Naive B cell (primary cell): ENCODE measurements around the gene ACP5. TPM values are rescaled to one million over a fixed set of nuclear protein-coding genes. Genes with fewer than 3 reads are reported as not detected.
"Not testable (repeated sequence)": the region's sequence is repeated elsewhere in the genome, so short reads cannot be mapped to it uniquely, and the experiment has no call there.

Experiments used
- ATAC-seq, 2 donors: fragments of 150-1000 bp; cut with Tn5 transposase; 2 replicates each; pipeline ENCODE4 v1.10.0; 2021; ENCODE audit warnings: low read depth in 2 of 2, mild to moderate bottlenecking in 2 of 2, moderate library complexity in 2 of 2
- DNase-seq: peaks from one replicate; pipeline ENCODE4 v3.0.0; 2022
- H3K27ac Mint-ChIP-seq, 6 donors: one replicate each; pipeline ENCODE4 v1.8.0; 2020 to 2022; ENCODE audit warnings: mild to moderate bottlenecking in 6 of 6, mixed read lengths in 6 of 6, moderate library complexity in 5 of 6, inconsistent platforms in 2 of 6
- H3K27me3 Mint-ChIP-seq, 3 donors: one replicate each; pipeline ENCODE4 v1.8.0; 2021 to 2022; ENCODE audit warnings: mixed read lengths in 3 of 3, mild to moderate bottlenecking in 1 of 3
- H3K36me3 Mint-ChIP-seq, 2 donors: one replicate each; pipeline ENCODE4 v1.8.0; 2020 to 2022; ENCODE audit warnings: mixed read lengths in 2 of 2, inconsistent platforms in 1 of 2, mild to moderate bottlenecking in 1 of 2
- H3K4me1 Mint-ChIP-seq, 3 donors: one replicate each; pipeline ENCODE4 v1.8.0; 2020 to 2022; ENCODE audit warnings: mixed read lengths in 3 of 3, inconsistent platforms in 1 of 3, mild to moderate bottlenecking in 1 of 3, moderate library complexity in 1 of 3
- H3K4me3 Mint-ChIP-seq, 8 donors: one replicate each; pipeline ENCODE4 v1.8.0; 2020 to 2022; ENCODE audit warnings: mild to moderate bottlenecking in 8 of 8, mixed read lengths in 8 of 8, moderate library complexity in 8 of 8, inconsistent platforms in 2 of 8
- H3K9me3 Mint-ChIP-seq, 7 donors: one replicate each; pipeline ENCODE4 v1.8.0; 2020 to 2022; ENCODE audit warnings: mixed read lengths in 7 of 7, mild to moderate bottlenecking in 5 of 7, inconsistent platforms in 2 of 7, moderate library complexity in 1 of 7
- polyA plus RNA-seq, 6 donors: library from polyadenylated mRNA; unstranded; fragments of 300-500 nt; fragmentation: Illumina TruSeq; gene quantifications; one replicate each; pipeline ENCODE4 v1.2.3, GENCODE V29; 2021; ENCODE audit warnings: low read depth in 6 of 6

The ACP5 gene
- polyA plus RNA-seq, 6 donors from 2014 or later = 17.4 to 44.2 (median 24.6) TPM

DNA sequence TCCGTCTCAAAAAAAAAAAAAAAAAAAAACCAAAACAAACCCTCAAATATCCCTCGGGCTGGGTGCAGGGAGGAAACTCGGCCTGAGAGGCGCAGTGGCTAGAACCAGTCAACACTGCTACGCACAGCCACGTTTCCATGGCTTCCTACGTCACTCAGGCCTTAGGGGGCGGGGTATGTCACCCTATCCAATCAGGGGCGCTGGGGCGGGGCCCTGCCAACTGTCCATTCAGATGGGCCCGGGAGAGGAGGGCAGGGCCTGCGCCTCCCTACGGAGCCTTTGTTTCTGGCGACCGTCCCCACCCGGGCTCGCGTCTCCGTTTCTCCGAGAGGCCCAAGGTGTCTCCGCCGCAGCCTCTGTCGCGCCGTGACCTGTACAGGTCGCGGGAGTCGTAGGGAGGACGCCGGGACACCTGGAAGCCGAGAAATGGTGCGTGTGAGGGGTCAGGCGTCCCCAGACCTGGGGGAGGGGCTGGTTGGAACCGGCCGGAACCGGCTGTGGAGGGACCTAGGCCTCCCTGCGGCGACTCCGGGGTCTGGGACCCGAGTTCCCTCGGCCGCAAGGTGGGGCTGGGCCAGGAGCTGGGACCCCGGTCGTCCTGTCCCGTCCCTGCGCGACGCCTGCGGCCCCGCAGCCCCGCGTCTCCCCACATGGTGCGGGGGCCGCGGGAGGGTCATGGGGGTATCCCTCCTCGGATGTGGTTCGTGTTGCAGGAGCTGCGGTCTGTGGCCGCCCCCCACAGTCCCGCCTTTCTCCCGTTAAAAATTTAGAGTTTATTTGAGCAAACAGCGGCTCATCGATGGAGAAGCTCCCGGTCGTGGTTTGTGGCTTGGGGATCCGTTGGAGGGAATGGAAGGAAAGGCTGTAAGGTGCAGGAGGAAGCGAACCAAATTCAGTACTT lies 20.0 kb upstream of the ACP5 start, which contains the start of gene ZNF627:
TSS of gene ZNF627 (plus strand) at position 282 of the 901 bp plus-strand sequence. CDS start at position 427, 145 bp downstream.
- peak within 1 kb of the TSS; percentile 88 to 95 (median 92) for H3K4me3 Mint-ChIP-seq
- peak; percentile 97 to 98 for ATAC-seq
- no peaks in the 10 kb centered on the region for H3K27me3 Mint-ChIP-seq
- H3K4me1 Mint-ChIP-seq = peaks cover 24 to 52% (median 28%) of the 10 kb centered on the region in 3 donors
- peaks cover 0 to 6% of the 10 kb centered on the region in 2 donors for H3K36me3 Mint-ChIP-seq
- DNase-seq = peak; percentile 98
- no peaks in the 10 kb centered on the region for H3K9me3 Mint-ChIP-seq
- H3K27ac Mint-ChIP-seq = peak within 1 kb of the TSS; percentile 94 to 96 (median 95)

DNA sequence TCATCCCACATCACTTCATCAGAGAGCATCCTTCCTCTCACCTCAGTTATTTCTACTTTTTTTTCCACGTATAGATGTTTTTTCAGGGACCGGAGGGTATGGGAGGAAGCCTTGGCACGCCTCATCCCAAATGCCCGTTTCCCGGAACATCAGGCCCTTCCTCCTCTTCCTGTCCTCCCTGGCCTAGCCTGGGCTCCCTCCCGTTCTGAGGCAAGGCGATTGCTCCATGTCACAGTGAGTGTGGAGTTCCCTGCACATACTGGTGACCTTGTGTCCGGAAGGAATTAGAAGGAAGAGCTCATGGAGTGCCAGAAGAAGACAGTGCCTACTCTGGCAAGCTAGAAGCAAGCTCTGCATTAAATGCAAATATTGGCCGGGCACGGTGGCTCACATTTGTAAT lies 18.7 kb upstream of the ACP5 start:
- no peaks in the 10 kb centered on the region for H3K27me3 Mint-ChIP-seq
- H3K9me3 Mint-ChIP-seq = no peaks in the 10 kb centered on the region
- H3K36me3 Mint-ChIP-seq = no peaks in the 10 kb centered on the region

DNA sequence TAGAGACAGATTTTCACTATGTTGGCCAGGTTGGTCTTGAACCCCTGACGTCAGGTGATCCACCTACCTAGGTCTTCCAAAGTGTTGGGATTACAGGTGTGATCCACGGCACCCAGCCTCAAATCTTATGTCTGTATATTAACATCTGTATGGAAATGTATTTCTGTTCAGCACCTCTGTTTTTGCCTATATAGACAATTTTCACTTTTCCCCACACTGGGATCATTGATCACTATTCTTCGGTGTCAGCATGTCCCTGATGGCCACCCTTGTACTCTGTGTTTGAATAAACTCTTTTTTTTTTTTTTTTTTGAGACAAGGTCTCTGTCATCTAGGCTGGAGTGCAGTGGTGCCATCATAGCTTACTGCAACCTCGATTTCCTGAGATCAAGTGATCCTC lies 16.6 kb upstream of the ACP5 start:
- Mint-ChIP-seq H3K36me3 (no peaks in the 10 kb centered on the region), H3K27me3 (no peaks in the 10 kb centered on the region), H3K4me1 (peaks cover 11 to 25% (median 19%) of the 10 kb centered on the region in 3 donors), H3K9me3 (no peaks in the 10 kb centered on the region), H3K4me3 (no peak overlapping the region), H3K27ac (peak overlapping the region in 2 of 6 donors; percentile 57 to 78)
- no peak for DNase-seq
- no peak for ATAC-seq

More for the DNA sequence above, 18.7 kb upstream of the ACP5 start:
- Mint-ChIP-seq H3K4me3 (peak overlapping the region; percentile 34 to 94 (median 86)), H3K4me1 (peaks cover 17 to 45% (median 21%) of the 10 kb centered on the region in 3 donors), H3K27ac (peak overlapping the region in 4 of 6 donors; percentile 30 to 94 (median 82))
- DNase-seq (no peak), ATAC-seq (no peak)

DNA sequence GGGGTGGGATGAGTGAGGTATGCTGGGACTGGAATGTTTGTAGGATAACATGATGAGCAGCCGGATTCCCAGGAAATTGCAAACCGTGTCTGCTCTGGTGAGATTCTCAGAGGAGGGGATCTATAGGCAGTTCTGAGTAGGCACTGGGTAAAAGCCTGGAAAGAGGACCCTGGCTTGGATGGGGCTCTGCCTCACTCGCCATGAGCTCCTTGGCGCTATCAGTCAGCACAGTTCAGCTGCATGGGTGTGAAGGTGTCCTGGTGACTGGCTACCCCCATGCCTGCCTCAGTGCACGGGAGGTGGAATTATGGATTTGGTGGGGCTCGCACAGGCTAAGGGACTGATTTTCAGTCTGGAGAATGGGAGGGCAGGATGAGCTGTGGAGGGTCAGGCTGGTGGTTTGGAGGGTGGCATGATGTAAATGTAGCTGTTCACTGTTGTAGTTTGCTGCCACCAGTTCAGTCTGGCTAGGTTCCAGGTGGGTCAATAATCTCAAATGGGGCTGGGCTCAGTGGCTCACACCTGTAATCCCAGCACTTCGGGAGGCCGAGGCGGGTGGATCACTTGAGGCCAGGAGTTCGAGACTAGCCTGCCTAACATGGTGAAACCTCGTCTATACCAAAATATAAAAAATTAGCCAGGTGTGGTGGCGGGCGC lies 10.7 kb upstream of the ACP5 start:
- DNase-seq (no peak), ATAC-seq (no peak)

DNA sequence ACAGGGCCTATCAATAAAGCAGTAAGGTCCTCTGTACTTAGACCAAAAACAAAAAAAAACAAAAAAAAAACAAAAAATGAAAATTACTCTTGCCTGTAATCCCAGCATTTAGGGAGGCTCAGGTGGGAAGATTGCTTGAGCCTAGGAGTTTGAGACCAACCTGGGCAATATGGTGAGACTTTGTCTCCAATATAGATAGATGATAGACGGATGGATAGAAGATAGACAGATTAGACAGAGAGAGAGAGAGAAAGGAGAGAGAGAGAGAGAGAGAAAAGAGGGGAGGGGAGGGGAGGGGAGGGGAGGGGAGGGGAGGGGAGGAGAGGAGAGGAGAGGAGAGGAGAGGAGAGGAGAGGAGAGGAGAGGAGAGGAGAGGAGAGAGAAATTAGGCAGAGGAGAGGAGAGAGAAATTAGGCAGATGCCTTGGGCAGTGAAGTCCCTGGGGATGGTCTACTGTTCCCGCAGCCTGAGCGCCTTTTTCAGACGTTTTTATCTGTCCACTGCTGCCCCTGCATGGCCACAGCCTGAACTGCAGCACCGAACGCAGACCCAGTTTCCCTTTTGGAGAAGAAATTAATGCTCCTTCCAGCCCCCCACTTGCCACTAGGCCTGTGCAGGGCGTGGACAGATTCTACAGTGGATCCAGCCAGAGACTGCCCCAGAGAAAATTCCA lies 10.0 kb upstream of the ACP5 start:
- Mint-ChIP-seq H3K27ac (peak overlapping the region; percentile 52 to 93 (median 75)), H3K4me1 (peaks cover 19 to 47% (median 43%) of the 10 kb centered on the region in 3 donors), H3K4me3 (peak overlapping the region in 1 of 8 donors; percentile 63), H3K27me3 (no peaks in the 10 kb centered on the region), H3K36me3 (no peaks in the 10 kb centered on the region), H3K9me3 (no peaks in the 10 kb centered on the region)
- peak; percentile 29 to 42 for ATAC-seq
- DNase-seq = peak; percentile 76

More for the DNA sequence above, 10.7 kb upstream of the ACP5 start:
- Mint-ChIP-seq H3K4me1 (peaks cover 19 to 42% (median 37%) of the 10 kb centered on the region in 3 donors), H3K9me3 (no peaks in the 10 kb centered on the region), H3K4me3 (peak overlapping the region in 1 of 8 donors; percentile 63), H3K36me3 (no peaks in the 10 kb centered on the region), H3K27me3 (no peaks in the 10 kb centered on the region), H3K27ac (peak overlapping the region in 4 of 6 donors; percentile 52 to 93 (median 82))

DNA sequence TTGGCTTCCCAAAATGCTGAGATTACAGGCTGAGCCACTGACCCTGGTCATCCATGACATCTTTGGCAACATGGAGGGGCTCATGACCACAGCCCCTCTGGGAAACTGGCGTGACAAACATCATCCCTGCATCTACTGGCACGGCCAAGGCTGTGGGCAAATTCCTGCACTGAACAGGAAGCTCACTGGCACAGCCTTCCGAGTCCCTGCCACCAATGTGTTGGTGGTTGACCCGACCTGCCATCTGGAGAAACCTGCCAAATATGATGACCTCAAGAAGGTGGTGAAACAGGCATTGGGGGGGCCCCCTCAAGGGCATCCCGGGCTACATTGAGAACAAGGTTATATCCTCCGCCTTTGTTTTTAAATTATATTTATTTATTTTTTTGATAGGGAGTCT lies 8.9 kb upstream of the ACP5 start:
- no peak for DNase-seq
- peaks cover 24 to 58% (median 54%) of the 10 kb centered on the region in 3 donors for H3K4me1 Mint-ChIP-seq
- no peaks in the 10 kb centered on the region for H3K9me3 Mint-ChIP-seq
- ATAC-seq = no peak
- no peaks in the 10 kb centered on the region for H3K36me3 Mint-ChIP-seq
- H3K27me3 Mint-ChIP-seq = no peaks in the 10 kb centered on the region
- no peak overlapping the region for H3K4me3 Mint-ChIP-seq
- H3K27ac Mint-ChIP-seq = peak overlapping the region in 1 of 6 donors; percentile 72

DNA sequence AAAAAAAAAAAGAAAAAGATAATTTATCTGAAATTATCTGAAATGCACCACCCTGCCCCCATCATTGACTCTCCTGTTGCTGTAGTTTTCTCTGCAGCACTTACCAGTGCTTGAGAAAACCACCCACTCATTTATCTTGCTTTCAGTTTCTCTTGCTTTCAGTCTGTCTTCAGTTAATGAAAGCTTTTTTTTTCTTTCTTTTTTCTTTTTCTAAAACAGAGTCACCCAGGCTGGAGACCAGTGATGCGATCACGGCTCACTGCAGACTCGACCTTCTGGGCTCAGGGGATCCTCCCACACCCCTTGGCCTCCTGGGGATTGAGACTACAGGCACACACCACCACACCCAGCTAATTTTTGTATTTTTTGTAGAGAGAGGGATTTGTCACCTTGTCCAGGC lies 4.3 kb upstream of the ACP5 start:
- DNase-seq (peak; percentile 91), ATAC-seq (peak; percentile 73)
- no peaks in the 10 kb centered on the region for H3K36me3 Mint-ChIP-seq
- no peaks in the 10 kb centered on the region for H3K9me3 Mint-ChIP-seq
- H3K4me3 Mint-ChIP-seq = peak overlapping the region; percentile 64 to 92 (median 76)
- H3K27ac Mint-ChIP-seq = peak overlapping the region; percentile 16 to 99 (median 96)
- H3K4me1 Mint-ChIP-seq = peaks cover 35 to 76% (median 72%) of the 10 kb centered on the region in 3 donors
- H3K27me3 Mint-ChIP-seq = no peaks in the 10 kb centered on the region

DNA sequence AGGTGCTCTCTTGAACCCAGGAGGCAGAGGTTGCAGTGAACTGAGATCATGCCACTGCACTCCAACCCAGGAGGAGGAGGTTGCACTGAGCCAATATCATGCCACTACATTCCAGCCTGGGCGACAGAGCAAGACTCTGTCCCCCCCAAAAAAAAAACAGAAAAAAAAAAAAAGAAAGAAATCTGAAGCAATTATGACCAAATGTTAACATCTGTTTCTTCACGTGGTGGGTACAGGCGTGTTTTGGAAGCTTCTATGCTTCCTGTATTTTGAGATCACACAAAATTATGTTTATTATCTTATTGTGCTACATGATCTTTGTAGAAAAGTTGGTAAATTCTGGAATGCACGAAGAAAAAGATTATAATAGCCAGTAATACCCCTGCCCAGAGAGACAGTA lies 2.7 kb upstream of the ACP5 start:
- H3K36me3 Mint-ChIP-seq = no peaks in the 10 kb centered on the region
- peak overlapping the region in 4 of 6 donors; percentile 62 to 98 (median 81) for H3K27ac Mint-ChIP-seq
- peaks cover 39 to 82% (median 75%) of the 10 kb centered on the region in 3 donors for H3K4me1 Mint-ChIP-seq
- peak overlapping the region in 6 of 8 donors; percentile 28 to 93 (median 72) for H3K4me3 Mint-ChIP-seq
- DNase-seq = peak; percentile 44
- ATAC-seq = no peak
- no peaks in the 10 kb centered on the region for H3K9me3 Mint-ChIP-seq
- no peaks in the 10 kb centered on the region for H3K27me3 Mint-ChIP-seq

DNA sequence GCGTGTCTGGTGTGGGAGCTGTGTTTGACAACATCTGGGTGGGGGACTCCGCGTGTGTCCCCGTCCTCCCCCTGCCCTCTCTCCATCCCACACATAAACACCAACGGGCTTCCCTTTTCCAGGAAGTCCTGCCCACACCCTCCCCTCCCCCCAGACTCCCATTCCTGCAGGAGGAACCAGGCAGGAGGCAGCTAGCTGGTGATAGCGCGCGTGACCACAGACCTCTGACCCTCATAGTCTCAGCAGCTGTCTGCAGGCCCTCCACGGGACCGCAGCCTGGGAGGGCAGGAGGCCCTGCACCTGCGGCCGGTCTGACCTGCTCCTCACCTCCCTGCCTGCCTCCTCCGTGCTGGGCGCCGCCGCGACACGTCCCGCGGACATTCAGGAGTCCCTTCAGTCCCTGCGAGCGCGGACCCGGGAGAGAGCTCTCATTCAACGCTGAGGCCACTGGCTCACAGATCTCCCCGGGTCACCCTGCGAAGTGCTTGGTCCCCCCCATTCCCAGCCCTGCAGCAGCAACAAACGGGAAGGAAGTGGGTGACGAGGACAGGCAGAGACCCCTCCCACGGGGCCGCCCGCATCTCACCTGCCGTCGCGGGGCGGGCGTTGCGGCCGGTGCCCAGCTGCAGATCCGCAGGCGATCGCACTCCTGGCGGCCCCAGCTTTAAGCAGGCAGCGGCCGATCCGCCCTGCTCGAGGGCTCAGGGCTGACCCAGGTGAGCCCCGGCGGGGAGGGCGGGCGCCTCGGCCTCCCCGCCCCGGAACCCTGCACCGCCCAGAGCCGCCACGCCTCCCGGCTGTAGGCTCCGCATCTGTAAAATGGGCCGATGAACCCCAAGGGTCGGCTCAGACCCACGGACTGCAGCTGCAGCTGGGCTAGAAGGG lies 1.1 kb upstream of the ACP5 start:
- Mint-ChIP-seq H3K9me3 (no peaks in the 10 kb centered on the region), H3K36me3 (no peaks in the 10 kb centered on the region), H3K4me3 (peak overlapping the region; percentile 64 to 93 (median 86)), H3K27ac (peak overlapping the region; percentile 65 to 95 (median 87)), H3K27me3 (no peaks in the 10 kb centered on the region), H3K4me1 (peaks cover 40 to 80% (median 73%) of the 10 kb centered on the region in 3 donors)
- DNase-seq (peak; percentile 64), ATAC-seq (peak; percentile 17 to 26)

DNA sequence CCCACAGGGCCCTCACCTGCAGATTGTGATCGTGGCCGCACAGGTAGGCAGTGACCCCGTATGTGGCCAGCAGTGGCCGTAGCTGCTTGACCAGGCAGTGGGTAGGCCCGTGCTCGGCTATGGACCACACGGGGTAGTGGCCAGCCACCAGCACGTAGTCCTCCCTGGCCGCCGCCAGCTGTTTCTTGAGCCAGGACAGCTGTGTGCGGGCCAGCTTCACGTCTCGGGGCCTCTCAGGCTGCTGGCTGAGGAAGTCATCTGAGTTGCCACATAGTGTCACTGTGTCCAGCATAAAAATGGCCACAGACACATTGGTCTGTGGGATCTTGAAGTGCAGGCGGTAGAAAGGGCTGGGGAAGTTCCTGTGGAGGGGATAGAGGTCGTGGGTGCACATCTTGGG lies 1.2 kb downstream of the ACP5 start:
- no peak for DNase-seq
- peaks cover 31 to 68% (median 52%) of the 10 kb centered on the region in 3 donors for H3K4me1 Mint-ChIP-seq

DNA sequence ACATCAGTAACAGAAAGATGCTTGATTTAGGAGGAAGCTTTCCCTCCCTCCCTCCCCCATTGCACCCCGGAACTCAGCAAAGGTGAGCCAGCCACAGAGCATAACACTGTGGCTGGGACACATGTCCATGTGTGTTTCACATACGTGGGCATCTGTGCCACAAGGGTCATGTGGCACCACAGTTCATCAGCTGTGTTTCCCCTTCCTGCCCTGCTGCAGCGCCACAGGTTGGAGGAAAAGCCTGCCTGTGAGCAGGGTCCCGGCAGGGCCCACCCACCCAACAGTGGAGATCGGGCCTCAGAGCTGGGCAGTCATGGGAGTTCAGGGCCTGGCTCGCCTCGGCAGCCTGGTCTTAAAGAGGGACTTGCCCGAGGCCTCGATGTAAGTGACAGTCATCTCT lies 2.8 kb downstream of the ACP5 start:
- DNase-seq = peak; percentile 59
- Mint-ChIP-seq H3K36me3 (no peaks in the 10 kb centered on the region), H3K27me3 (no peaks in the 10 kb centered on the region), H3K4me1 (peaks cover 30 to 64% (median 53%) of the 10 kb centered on the region in 3 donors), H3K4me3 (peak overlapping the region in 4 of 8 donors; percentile 7 to 86 (median 58)), H3K27ac (peak overlapping the region; percentile 73 to 93 (median 84)), H3K9me3 (no peaks in the 10 kb centered on the region)
- peak; percentile 57 to 66 for ATAC-seq

More for the DNA sequence above, 1.2 kb downstream of the ACP5 start:
- no peak for ATAC-seq
- no peaks in the 10 kb centered on the region for H3K9me3 Mint-ChIP-seq
- no peaks in the 10 kb centered on the region for H3K27me3 Mint-ChIP-seq
- H3K27ac Mint-ChIP-seq = peak overlapping the region in 3 of 6 donors; percentile 60 to 93 (median 63)
- no peaks in the 10 kb centered on the region for H3K36me3 Mint-ChIP-seq
- H3K4me3 Mint-ChIP-seq = peak overlapping the region in 4 of 8 donors; percentile 59 to 81 (median 70)

DNA sequence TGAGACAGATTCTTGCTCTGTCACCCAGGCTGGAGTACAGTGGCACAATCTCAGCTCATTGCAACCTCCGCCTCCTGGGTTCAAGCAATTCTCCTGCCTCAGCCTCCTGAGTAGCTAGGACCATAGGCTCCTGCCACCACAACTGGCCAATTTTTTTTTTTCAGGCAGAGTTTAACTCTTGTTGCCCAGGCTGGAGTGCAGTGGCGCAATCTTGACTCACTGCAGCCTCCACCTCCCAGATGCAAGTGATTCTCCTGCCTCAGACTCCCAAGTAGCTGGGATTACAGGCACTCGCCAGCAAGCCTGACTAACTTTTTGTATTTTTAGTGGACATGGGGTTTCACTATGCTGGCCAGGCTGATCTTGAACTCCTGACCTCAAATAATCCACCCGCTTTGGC lies 3.7 kb downstream of the ACP5 start:
- H3K27me3 Mint-ChIP-seq, H3K36me3 Mint-ChIP-seq, DNase-seq, ATAC-seq, H3K4me3 Mint-ChIP-seq, H3K9me3 Mint-ChIP-seq: not testable (repeated sequence)
- Mint-ChIP-seq H3K4me1 (peaks cover 26 to 66% (median 55%) of the 10 kb centered on the region in 3 donors), H3K27ac (peak overlapping the region in 4 of 6 donors; percentile 54 to 92 (median 66))
